ENCODE data around the gene C1QC.
A peak's percentile ranks its signal among the peaks of the same experiment; 100 is the strongest.

C1QC gene

DNA sequence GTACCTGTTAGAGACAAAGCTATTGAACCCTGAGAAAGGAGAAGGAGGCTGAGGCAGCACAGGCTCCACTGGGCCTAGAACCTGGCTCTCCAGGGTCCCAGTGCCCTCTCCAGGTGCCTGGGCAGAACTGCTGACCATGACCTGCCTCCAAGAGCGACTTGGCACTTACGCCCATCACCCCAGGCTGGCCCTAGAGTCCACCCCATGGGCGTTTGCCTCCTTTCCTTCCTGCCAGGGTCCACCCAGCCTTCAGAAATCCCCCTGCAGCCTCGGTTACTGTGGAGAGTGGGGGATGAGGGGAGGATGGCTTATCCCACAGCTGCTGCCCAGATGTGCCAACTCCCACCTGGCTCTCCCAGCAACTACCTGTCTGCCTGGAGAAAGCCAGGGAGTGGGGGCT lies 21.7 kb upstream of the C1QC start:
- Histone ChIP-seq H3K36me3 (ENCODE audit: low read depth) (no peaks in the 10 kb centered on the region), H3K4me3 (ENCODE audit: severe bottlenecking) (no peak overlapping the region), H3K4me1 (ENCODE audit: insufficient read depth, poor library complexity, severe bottlenecking) (no peaks in the 10 kb centered on the region), H3K9me3 (ENCODE audit: severe bottlenecking) (no peaks in the 10 kb centered on the region), H3K27ac (ENCODE audit: poor library complexity, severe bottlenecking) (no peak overlapping the region), H3K27me3 (ENCODE audit: insufficient read depth, poor library complexity, severe bottlenecking) (peaks cover 45% of the 10 kb centered on the region)
- no peak for DNase-seq (ENCODE audit: low spot score)
- TF ChIP-seq, protein P1, sequence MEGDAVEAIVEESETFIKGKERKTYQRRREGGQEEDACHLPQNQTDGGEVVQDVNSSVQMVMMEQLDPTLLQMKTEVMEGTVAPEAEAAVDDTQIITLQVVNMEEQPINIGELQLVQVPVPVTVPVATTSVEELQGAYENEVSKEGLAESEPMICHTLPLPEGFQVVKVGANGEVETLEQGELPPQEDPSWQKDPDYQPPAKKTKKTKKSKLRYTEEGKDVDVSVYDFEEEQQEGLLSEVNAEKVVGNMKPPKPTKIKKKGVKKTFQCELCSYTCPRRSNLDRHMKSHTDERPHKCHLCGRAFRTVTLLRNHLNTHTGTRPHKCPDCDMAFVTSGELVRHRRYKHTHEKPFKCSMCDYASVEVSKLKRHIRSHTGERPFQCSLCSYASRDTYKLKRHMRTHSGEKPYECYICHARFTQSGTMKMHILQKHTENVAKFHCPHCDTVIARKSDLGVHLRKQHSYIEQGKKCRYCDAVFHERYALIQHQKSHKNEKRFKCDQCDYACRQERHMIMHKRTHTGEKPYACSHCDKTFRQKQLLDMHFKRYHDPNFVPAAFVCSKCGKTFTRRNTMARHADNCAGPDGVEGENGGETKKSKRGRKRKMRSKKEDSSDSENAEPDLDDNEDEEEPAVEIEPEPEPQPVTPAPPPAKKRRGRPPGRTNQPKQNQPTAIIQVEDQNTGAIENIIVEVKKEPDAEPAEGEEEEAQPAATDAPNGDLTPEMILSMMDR (IDR thresholded peaks at IDR 0.05; ENCODE audit: poor library complexity, severe bottlenecking) = no peak
- ATAC-seq (ENCODE audit: low read depth) = no peak

DNA sequence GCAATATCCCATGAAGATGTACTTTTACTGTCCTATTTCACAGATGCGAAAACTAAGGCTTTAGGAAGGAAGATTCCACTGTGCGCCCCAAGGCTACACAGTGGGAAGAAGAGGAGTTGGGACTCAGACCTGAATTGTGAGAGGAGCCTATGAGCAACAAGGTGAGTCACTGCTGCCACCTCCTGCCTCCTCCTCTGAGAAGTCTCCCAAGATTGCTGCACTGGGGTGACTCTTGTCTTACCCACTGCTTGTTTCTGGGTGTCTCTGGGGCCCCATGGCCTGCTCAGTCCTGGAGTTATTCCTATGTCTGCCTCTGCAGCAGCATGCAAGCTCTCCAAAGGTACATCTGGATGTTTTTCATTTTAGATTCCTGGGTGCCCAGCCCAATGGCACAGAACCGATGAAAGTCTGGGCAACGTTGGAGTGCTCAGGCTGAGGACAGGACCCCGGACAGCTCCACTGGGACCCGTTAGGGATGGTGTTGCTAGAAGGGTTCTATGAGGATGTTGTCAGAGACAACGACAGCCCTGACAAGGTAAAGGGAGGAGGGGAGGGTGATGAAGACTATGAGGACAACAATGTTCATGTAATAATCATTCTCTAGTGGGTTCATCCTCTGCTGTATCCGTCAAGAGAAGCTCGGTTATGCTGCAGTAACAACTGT lies 18.0 kb upstream of the C1QC start:
- H3K27me3 ChIP-seq (ENCODE audit: insufficient read depth, poor library complexity, severe bottlenecking) = peaks cover 17% of the 10 kb centered on the region
- H3K4me1 ChIP-seq (ENCODE audit: insufficient read depth, poor library complexity, severe bottlenecking) = no peaks in the 10 kb centered on the region
- ATAC-seq (ENCODE audit: low read depth) = peak; percentile 31; the same call in 1 of the 3 replicates
- H3K4me3 ChIP-seq (ENCODE audit: severe bottlenecking) = no peak overlapping the region
- no peaks in the 10 kb centered on the region for H3K9me3 ChIP-seq (ENCODE audit: severe bottlenecking)
- H3K36me3 ChIP-seq (ENCODE audit: low read depth) = no peaks in the 10 kb centered on the region
- H3K27ac ChIP-seq (ENCODE audit: poor library complexity, severe bottlenecking) = no peak overlapping the region
- TF ChIP-seq, protein P1 (IDR thresholded peaks at IDR 0.05; ENCODE audit: poor library complexity, severe bottlenecking) = no peak
- no peak for DNase-seq (ENCODE audit: low spot score)

DNA sequence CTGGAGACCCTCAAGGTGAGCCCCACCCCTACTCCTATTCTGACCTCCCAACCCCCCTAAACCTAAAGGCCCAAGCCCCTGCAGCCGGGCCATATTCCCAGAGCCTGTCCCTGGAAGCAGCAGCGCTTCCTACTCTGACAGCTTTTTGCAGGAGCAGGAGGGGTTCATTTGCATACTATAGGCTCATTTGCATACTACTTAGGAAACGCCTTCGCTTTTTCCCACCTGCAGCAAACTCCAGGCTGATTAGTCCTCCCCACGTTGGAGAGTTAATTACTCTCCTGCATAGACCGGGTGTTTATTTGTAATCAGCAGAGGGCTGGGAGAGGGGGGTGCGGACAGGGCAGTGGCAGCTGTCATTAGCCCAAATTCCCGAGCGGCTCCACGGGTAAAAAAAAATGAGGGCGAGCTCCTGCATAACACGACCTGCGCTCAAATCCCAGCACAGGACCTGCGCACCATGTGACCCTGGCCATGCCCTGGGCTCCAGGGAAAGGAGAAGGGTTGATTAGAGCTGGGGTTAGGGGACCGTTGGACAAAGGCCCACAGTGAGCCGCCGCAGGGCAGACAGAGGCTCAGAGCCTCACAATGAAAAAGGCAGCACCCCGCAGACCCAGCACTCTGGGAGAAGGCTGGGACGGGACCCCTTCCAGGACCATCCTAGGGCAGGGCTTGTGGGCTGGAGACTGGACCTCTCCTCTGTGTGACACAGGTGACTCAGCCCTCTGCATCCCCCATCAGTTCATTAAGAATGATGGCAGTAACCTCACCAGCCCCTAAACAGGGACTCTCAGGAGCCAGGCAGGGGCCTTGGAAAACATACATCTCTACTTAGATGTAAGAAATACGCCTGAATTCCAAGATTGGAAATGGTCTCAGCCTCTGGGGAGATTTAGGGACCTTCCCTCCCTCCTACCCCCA lies 16.9 kb upstream of the C1QC start:
- DNase-seq (ENCODE audit: low spot score) (no peak), ATAC-seq (ENCODE audit: low read depth) (no peak)
- Histone ChIP-seq H3K9me3 (ENCODE audit: severe bottlenecking) (no peaks in the 10 kb centered on the region), H3K36me3 (ENCODE audit: low read depth) (no peaks in the 10 kb centered on the region), H3K4me1 (ENCODE audit: insufficient read depth, poor library complexity, severe bottlenecking) (no peaks in the 10 kb centered on the region), H3K27me3 (ENCODE audit: insufficient read depth, poor library complexity, severe bottlenecking) (peaks cover 11% of the 10 kb centered on the region), H3K27ac (ENCODE audit: poor library complexity, severe bottlenecking) (no peak overlapping the region), H3K4me3 (ENCODE audit: severe bottlenecking) (no peak overlapping the region)
- TF ChIP-seq, protein P1 (IDR thresholded peaks at IDR 0.05; ENCODE audit: poor library complexity, severe bottlenecking) = no peak

DNA sequence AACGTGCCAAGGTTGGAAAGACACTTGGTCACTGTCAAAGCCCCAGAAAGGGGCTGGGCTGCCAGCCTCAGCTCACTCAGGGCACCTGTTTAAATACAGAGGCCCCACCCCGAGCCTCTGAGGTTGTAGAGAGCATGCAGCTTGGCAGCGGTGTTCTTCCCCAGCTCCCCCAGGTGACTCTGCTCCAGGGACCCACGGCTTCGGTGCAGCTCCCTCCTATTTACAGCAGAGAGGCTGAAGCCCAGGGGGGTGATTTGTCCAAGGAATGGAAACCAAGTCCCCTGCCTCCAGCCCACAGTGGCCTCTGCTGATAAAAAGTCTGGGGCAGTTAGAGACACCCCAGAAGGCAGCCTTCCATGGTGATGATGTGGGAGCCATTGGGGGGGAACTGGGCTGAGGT lies 16.1 kb upstream of the C1QC start:
- TF ChIP-seq, protein P1 (IDR thresholded peaks at IDR 0.05; ENCODE audit: poor library complexity, severe bottlenecking) = no peak
- DNase-seq (ENCODE audit: low spot score) = no peak
- ATAC-seq (ENCODE audit: low read depth) = no peak
- H3K27ac ChIP-seq (ENCODE audit: poor library complexity, severe bottlenecking) = no peak overlapping the region
- H3K27me3 ChIP-seq (ENCODE audit: insufficient read depth, poor library complexity, severe bottlenecking) = peaks cover 10% of the 10 kb centered on the region
- H3K4me3 ChIP-seq (ENCODE audit: severe bottlenecking) = no peak overlapping the region
- H3K36me3 ChIP-seq (ENCODE audit: low read depth) = no peaks in the 10 kb centered on the region
- H3K9me3 ChIP-seq (ENCODE audit: severe bottlenecking) = no peaks in the 10 kb centered on the region
- no peaks in the 10 kb centered on the region for H3K4me1 ChIP-seq (ENCODE audit: insufficient read depth, poor library complexity, severe bottlenecking)
